Transverse colon (tissue), 4 donors: ENCODE measurements around the gene TGIF2. TPM values are rescaled to one million over a fixed set of nuclear protein-coding genes. Genes with fewer than 3 reads are reported as not detected.

Source experiments
- DNase-seq: peaks from one replicate; pipeline ENCODE4 v3.0.0-alpha.2; 2019
- H3K27ac ChIP-seq, 4 donors: fragments of 200-600 bp; sonication (generic); 2 replicates each; pipeline ENCODE4 v1.5.1; 2016 to 2018; ENCODE audit warnings: inconsistent platforms in 4 of 4
- H3K27me3 ChIP-seq: fragments of 200-600 bp; sonication (generic); 2 replicates; pipeline ENCODE4 v1.5.1; 2017; ENCODE audit warnings: inconsistent platforms
- H3K36me3 ChIP-seq, 4 donors: fragments of 200-600 bp; sonication (generic); 2 replicates each; pipeline ENCODE4 v1.5.1; 2017 to 2019; ENCODE audit warnings: inconsistent platforms in 4 of 4
- H3K4me1 ChIP-seq, 4 donors: fragments of 200-600 bp; sonication (generic); 2 replicates each; pipeline ENCODE4 v1.5.1; 2017 to 2020; ENCODE audit warnings: inconsistent platforms in 4 of 4
- H3K4me3 ChIP-seq, 4 donors: fragments of 200-600 bp; sonication (generic); 1 replicate in 1 of 4; 2 replicates in 3 of 4; pipeline versions ENCODE4 v1.5.1 to v1.6.1; 2017 to 2019; ENCODE audit warnings: inconsistent platforms in 4 of 4
- H3K9me3 ChIP-seq, 2 donors: fragments of 200-600 bp; sonication (generic); 2 replicates each; pipeline ENCODE4 v1.5.1; 2017 to 2019; ENCODE audit warnings: inconsistent platforms in 2 of 2
- CTCF ChIP-seq, 5 experiments: fragments of 200-600 bp in 3 of 5; fragments of 450-650 bp in 2 of 5; sonication (generic) in 3 of 5; IDR thresholded peaks; 1 replicate in 2 of 5; 2 replicates in 3 of 5; pipeline ENCODE4 v1.5.1; 2016 to 2017; ENCODE audit warnings: antibody characterized with exemption in 5 of 5, inconsistent platforms in 3 of 5, mild to moderate bottlenecking in 2 of 5, moderate library complexity in 1 of 5
- EP300 ChIP-seq: sonication (generic); formaldehyde crosslinking; IDR thresholded peaks from one replicate; pipeline ENCODE4 v1.6.1; 2017; ENCODE audit warnings: antibody characterized with exemption, low read depth
- POLR2A ChIP-seq: fragments of 450-650 bp; IDR thresholded peaks from one replicate; pipeline ENCODE4 v1.6.1; 2016; ENCODE audit warnings: antibody characterized with exemption, mild to moderate bottlenecking, moderate library complexity
- POLR2AphosphoS5 ChIP-seq, 3 donors: sonication (generic); formaldehyde crosslinking; IDR thresholded peaks; one replicate each; pipeline ENCODE4 v1.6.1; 2016; ENCODE audit warnings: antibody characterized with exemption in 3 of 3
- WGBS, 2 donors: methylation state at CpG; one replicate each; pipeline ENCODE4 v1.1.5; 2018; ENCODE audit warnings: low coverage in 1 of 2; 5-methylcytosine and 5-hydroxymethylcytosine counted together
- in situ Hi-C, 4 donors: fragments of 200-750 bp; cut with MboI; loops; one replicate each; pipeline versions ENCODE4 v1.15.0 to v1.15.1; 2017; ENCODE audit warnings: low sequenced_read_pairs in 3 of 4, low pct_ligation_motif_present in 1 of 4, low pct_unique_long_range_greater_than_20kb in 1 of 4
- intact Hi-C: fragments of 100-400 bp; cut with DNase I; formaldehyde crosslinking; loops from one replicate; pipeline ENCODE4 v1.15.1; 2023; ENCODE audit warnings: low total_unique reads
- total RNA-seq, 4 donors: library from RNA; depleted of rRNA; stranded (reverse); fragments of >200 nt; gene quantifications; one replicate each; pipeline ENCODE4 v1.1.0, GENCODE V29; 2016

Gene TGIF2
- total RNA-seq, 4 donors from 2014 or later: 0.75 to 130 (median 3.9) TPM

- no peaks in the 10 kb centered on the region for H3K27me3 ChIP-seq
- H3K27ac ChIP-seq: peak overlapping the region; percentile 80 to 99 (median 90)
- peaks cover 3 to 25% (median 15%) of the 10 kb centered on the region in 4 donors for H3K4me1 ChIP-seq
- H3K9me3 ChIP-seq: no peaks in the 10 kb centered on the region
- 46% methylated on average over 13 of the region's 14 CpGs; no CpG with 5 or more reads in 1 of the 2 donors for WGBS, 2 donors
- in situ Hi-C loops (no loop called here), intact Hi-C loops (loop anchor here (5.0 kb wide), 1 partner anchor 80 kb away; no protein-coding TSS in a partner anchor)
- peak overlapping the region; percentile 56 to 89 (median 58) for H3K4me3 ChIP-seq
- H3K36me3 ChIP-seq: no peaks in the 10 kb centered on the region
- TF ChIP-seq POLR2A (no peak), CTCF (IDR thresholded peaks at IDR 0.05) (peak; percentile 38 to 56 (median 41)), EP300 (no peak), POLR2AphosphoS5 (IDR thresholded peaks at IDR 0.05) (peak in 2 of 3 donors; percentile 9 to 25)
- DNase-seq: peak; percentile 38
These were observed 31.5 kb upstream of the TGIF2 start for GRCh38 chr20:36541768-36542488.

- H3K27ac ChIP-seq: peak overlapping the region; percentile 80 to 99 (median 90)
- WGBS, 2 donors: 70% methylated on average over 10 of the region's 10 CpGs; no CpG with 5 or more reads in 1 of the 2 donors
- no peaks in the 10 kb centered on the region for H3K9me3 ChIP-seq
- H3K4me1 ChIP-seq: peaks cover 3 to 25% (median 15%) of the 10 kb centered on the region in 4 donors
- intact Hi-C loops (loop anchor here (5.0 kb wide), 1 partner anchor 80 kb away; no protein-coding TSS in a partner anchor), in situ Hi-C loops (no loop called here)
- DNase-seq: no peak
- H3K36me3 ChIP-seq: no peaks in the 10 kb centered on the region
- H3K27me3 ChIP-seq: no peaks in the 10 kb centered on the region
- peak overlapping the region; percentile 56 to 89 (median 58) for H3K4me3 ChIP-seq
- TF ChIP-seq CTCF (IDR thresholded peaks at IDR 0.05) (no peak), EP300 (no peak), POLR2A (no peak), POLR2AphosphoS5 (IDR thresholded peaks at IDR 0.05) (no peak)
These were observed 30.7 kb upstream of the TGIF2 start for GRCh38 chr20:36542516-36543183.

- Histone ChIP-seq H3K4me3 (peak overlapping the region; percentile 56 to 89 (median 58)), H3K36me3 (no peaks in the 10 kb centered on the region), H3K27ac (peak overlapping the region; percentile 80 to 99 (median 90)), H3K4me1 (peaks cover 3 to 25% (median 15%) of the 10 kb centered on the region in 4 donors), H3K27me3 (no peaks in the 10 kb centered on the region), H3K9me3 (no peaks in the 10 kb centered on the region)
- in situ Hi-C loops: no loop called here
- intact Hi-C loops: loop anchor here (5.0 kb wide), 1 partner anchor 81 kb away; no protein-coding TSS in a partner anchor
- TF ChIP-seq CTCF (IDR thresholded peaks at IDR 0.05): no peak
- TF ChIP-seq POLR2AphosphoS5 (IDR thresholded peaks at IDR 0.05): peak in 1 of 3 donors; percentile 13
- TF ChIP-seq EP300: no peak
- no peak for TF ChIP-seq POLR2A
- WGBS, 2 donors: 52 to 84% methylated on average over 3 to 14 of the region's 14 CpGs
- DNase-seq: peak; percentile 60
These were observed 29.9 kb upstream of the TGIF2 start for GRCh38 chr20:36543184-36544133.
